ENCODE measurements around the gene TMPRSS6. TPM values are rescaled to one million over a fixed set of nuclear protein-coding genes. Genes with fewer than 3 reads are reported as not detected.

Gene TMPRSS6
- total RNA-seq, 1 donor from 2014 or later, result not detected

GRCh38 chr22:37086184-37086583 lies 23.3 kb downstream of the TMPRSS6 start:
- Histone ChIP-seq H3K27me3 (no peaks in the 10 kb centered on the region), H3K9me3 (no peaks in the 10 kb centered on the region), H3K4me1 (no peaks in the 10 kb centered on the region), H3K36me3 (no peaks in the 10 kb centered on the region), H3K4me3 (no peak overlapping the region), H3K27ac (no peak overlapping the region)
- TF ChIP-seq POLR2AphosphoS5 (IDR thresholded peaks at IDR 0.05; ENCODE audit: insufficient read depth in 1 of 2, low read depth in 1 of 2), result no peak
- no peak for TF ChIP-seq POLR2A (IDR thresholded peaks at IDR 0.05)
- TF ChIP-seq, protein P1, sequence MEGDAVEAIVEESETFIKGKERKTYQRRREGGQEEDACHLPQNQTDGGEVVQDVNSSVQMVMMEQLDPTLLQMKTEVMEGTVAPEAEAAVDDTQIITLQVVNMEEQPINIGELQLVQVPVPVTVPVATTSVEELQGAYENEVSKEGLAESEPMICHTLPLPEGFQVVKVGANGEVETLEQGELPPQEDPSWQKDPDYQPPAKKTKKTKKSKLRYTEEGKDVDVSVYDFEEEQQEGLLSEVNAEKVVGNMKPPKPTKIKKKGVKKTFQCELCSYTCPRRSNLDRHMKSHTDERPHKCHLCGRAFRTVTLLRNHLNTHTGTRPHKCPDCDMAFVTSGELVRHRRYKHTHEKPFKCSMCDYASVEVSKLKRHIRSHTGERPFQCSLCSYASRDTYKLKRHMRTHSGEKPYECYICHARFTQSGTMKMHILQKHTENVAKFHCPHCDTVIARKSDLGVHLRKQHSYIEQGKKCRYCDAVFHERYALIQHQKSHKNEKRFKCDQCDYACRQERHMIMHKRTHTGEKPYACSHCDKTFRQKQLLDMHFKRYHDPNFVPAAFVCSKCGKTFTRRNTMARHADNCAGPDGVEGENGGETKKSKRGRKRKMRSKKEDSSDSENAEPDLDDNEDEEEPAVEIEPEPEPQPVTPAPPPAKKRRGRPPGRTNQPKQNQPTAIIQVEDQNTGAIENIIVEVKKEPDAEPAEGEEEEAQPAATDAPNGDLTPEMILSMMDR (IDR thresholded peaks at IDR 0.05), result no peak
- no peak for DNase-seq (ENCODE audit: extremely low spot score in 2 of 2)
- intact Hi-C loops (cut with DNase I), result no loop called here

- intact Hi-C loops (cut with DNase I), result no loop called here
- Histone ChIP-seq H3K4me1 (no peaks in the 10 kb centered on the region), H3K27ac (no peak overlapping the region), H3K9me3 (no peaks in the 10 kb centered on the region), H3K36me3 (no peaks in the 10 kb centered on the region), H3K27me3 (no peaks in the 10 kb centered on the region), H3K4me3 (no peak overlapping the region)
- TF ChIP-seq, protein P1 (IDR thresholded peaks at IDR 0.05), result no peak
- TF ChIP-seq POLR2AphosphoS5 (IDR thresholded peaks at IDR 0.05; ENCODE audit: insufficient read depth in 1 of 2, low read depth in 1 of 2) (no peak), POLR2A (IDR thresholded peaks at IDR 0.05) (no peak)
- no peak for DNase-seq (ENCODE audit: extremely low spot score in 2 of 2)
These were observed 25.1 kb downstream of the TMPRSS6 start for GRCh38 chr22:37084385-37084784.

DNA sequence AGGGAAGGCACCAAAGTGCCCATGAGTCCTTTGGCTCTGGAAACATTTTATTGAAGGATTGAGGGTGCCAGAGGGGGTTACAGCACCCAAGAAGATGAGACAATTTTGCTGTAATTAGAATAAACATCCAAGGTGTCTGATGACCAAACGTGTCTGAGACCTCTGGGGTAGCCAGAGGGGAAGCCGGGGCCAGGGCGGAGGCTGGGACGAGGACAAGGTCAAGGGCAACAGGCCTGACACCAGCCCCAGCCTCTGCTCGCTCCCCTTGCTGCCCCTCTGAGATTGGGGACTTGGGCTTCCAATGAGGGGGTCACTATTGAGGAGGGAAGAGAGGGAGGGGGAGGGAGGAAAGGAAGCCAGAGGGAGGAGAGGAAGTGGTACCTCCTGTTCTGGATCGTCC lies 25.6 kb downstream of the TMPRSS6 start:
- TF ChIP-seq, protein P1 (IDR thresholded peaks at IDR 0.05), result no peak
- no peak for TF ChIP-seq POLR2AphosphoS5 (IDR thresholded peaks at IDR 0.05; ENCODE audit: insufficient read depth in 1 of 2, low read depth in 1 of 2)
- no peak for TF ChIP-seq POLR2A (IDR thresholded peaks at IDR 0.05)
- no peak overlapping the region for H3K27ac ChIP-seq
- intact Hi-C loops (cut with DNase I), result no loop called here

DNA sequence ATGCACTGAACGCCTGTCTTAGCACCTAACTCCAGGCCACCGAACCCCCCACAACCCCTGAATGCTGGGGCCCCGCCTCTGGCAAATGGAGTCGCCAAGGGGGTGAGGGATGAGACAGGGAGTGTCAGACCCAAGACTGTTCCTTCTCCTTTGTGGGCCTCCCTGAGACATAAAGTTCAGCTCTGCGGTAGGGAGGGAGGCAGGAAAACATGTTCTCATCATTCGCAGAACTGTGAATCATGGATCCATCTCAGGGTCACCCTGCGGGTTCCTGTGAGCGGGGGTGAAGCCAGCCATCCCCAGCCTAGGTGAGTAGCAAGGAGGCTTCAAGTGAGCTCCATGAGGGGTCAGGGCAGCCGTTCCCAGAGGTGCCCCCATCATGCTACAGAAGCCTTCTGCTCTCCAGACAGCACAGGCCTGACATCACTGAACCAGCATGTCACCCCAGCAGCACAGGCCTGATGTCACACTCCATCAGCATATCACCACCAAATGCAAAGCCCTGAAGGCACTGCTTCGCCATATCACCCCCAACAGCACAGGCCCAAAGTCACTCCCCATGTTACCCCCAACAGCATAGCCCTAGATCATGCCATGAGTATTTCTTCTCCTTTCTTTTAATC lies 27.2 kb downstream of the TMPRSS6 start:
- Histone ChIP-seq H3K27me3 (no peaks in the 10 kb centered on the region), H3K36me3 (no peaks in the 10 kb centered on the region), H3K9me3 (no peaks in the 10 kb centered on the region), H3K4me3 (no peak overlapping the region), H3K4me1 (no peaks in the 10 kb centered on the region), H3K27ac (no peak overlapping the region)
- intact Hi-C loops (cut with DNase I), result no loop called here
- DNase-seq (ENCODE audit: extremely low spot score in 2 of 2), result no peak
- TF ChIP-seq POLR2A (IDR thresholded peaks at IDR 0.05), result no peak

More for the DNA sequence above, 25.6 kb downstream of the TMPRSS6 start:
- no peaks in the 10 kb centered on the region for H3K36me3 ChIP-seq
- no peaks in the 10 kb centered on the region for H3K27me3 ChIP-seq
- no peaks in the 10 kb centered on the region for H3K9me3 ChIP-seq
- H3K4me3 ChIP-seq, result no peak overlapping the region
- no peak for DNase-seq (ENCODE audit: extremely low spot score in 2 of 2)
- H3K4me1 ChIP-seq, result no peaks in the 10 kb centered on the region

DNA sequence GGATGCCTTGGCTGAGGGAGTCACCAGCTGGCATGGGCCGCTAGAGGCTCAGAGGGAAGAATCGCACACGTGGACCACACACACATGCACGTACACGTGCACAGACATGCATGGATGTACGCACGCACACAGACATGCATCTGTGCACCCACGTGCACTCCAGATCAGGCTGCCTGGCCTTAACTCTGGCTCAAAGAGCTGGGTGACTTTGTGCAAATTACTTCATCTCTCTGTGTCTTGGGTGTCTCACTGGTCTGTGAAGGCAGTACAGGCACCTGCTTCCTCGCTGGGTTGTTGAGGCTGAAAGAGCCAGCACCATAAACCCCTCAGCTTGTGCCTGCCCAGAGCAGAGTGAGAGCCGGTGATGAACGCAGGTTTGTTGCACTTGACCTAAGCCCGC lies 28.7 kb downstream of the TMPRSS6 start:
- Histone ChIP-seq H3K27me3 (no peaks in the 10 kb centered on the region), H3K4me1 (no peaks in the 10 kb centered on the region), H3K9me3 (no peaks in the 10 kb centered on the region), H3K4me3 (no peak overlapping the region), H3K27ac (no peak overlapping the region), H3K36me3 (no peaks in the 10 kb centered on the region)
- no peak for TF ChIP-seq POLR2AphosphoS5 (IDR thresholded peaks at IDR 0.05; ENCODE audit: insufficient read depth in 1 of 2, low read depth in 1 of 2)
- no peak for TF ChIP-seq POLR2A (IDR thresholded peaks at IDR 0.05)
- TF ChIP-seq, protein P1 (IDR thresholded peaks at IDR 0.05), result no peak
- no peak for DNase-seq (ENCODE audit: extremely low spot score in 2 of 2)
- intact Hi-C loops (cut with DNase I), result no loop called here
